NCI-H69 (cell line): ENCODE results near the gene IVNS1ABP.
"Not testable (repeated sequence)": the region's sequence is repeated elsewhere in the genome, so short reads cannot be mapped to it uniquely, and the experiment has no call there.

Experiments
- DNase-seq: peaks from one replicate; lab custom pipeline; 2025; lab: John Stamatoyannopoulos, UW

IVNS1ABP gene

GRCh38 chr1:185255595-185255994, 61.4 kb downstream of the IVNS1ABP start:
- not testable (repeated sequence) for DNase-seq

DNA sequence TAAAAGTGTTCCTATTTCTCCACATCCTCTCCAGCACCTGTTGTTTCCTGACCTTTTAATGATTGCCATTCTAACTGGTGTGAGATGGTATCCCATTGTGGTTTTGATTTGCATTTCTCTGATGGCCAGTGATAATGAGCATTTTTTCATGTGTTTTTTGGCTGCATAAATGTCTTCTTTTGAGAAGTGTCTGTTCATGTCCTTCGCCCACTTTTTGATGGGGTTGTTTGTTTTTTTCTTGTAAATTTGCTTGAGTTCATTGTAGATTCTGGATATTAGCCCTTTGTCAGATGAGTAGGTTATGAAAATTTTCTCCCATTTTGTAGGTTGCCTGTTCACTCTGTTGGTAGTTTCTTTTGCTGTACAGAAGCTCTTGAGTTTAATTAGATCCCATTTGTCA, 64.6 kb downstream of the IVNS1ABP start:
- DNase-seq: not testable (repeated sequence)

- DNase-seq: not testable (repeated sequence)
These were observed 65.1 kb downstream of the IVNS1ABP start for GRCh38 chr1:185251928-185252327.

- no peak for DNase-seq
These were observed 67.0 kb downstream of the IVNS1ABP start for GRCh38 chr1:185250063-185250462.

DNA sequence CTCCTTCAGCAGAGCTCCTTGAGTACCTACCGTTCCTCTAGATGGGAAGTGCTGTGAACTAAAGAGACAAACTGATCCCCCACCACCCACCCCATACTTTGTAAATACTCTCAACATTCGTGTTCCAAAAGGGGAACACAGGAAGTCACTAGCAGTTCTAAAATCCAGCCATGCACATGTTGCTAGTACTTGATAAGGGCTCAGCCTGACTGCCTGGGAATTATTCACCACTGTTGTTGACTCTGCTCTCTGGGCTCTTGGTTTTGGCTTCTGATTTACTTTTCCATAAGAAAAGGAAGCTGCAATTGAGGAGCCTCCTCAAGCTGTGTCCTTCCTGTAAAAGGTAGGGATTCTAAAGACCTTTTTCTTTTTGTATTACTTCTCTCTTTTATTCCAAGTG, 67.5 kb downstream of the IVNS1ABP start:
- DNase-seq: no peak
